NCI-H2081 (cell line): ENCODE measurements around the gene CRIP3.
"Not testable (repeated sequence)": the region's sequence is repeated elsewhere in the genome, so short reads cannot be mapped to it uniquely, and the experiment has no call there.

Source experiments
- DNase-seq, 2 experiments: peaks; one replicate each; lab custom pipeline; 2025; lab: John Stamatoyannopoulos, UW

The CRIP3 gene

DNA sequence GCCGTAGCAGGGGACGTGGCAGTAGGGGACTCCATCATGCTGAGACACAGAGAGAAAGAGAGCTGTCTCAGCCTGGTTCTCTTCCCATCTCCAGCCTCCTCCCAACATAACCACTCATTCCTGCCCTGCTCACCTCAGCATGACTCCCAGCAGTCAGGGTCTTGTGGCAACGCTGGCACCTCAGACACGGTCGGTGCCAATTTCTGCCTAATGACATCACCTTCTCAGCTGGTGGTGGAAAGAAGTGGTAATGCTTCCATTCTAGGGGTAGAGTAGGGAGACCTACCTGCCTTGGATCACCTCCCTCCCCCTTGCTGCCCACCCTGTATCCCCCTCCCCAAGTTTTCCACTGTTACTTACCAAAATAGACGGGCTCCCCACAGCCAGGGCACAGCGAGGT is 2.5 kb downstream of the CRIP3 start:
- DNase-seq: no peak

DNA sequence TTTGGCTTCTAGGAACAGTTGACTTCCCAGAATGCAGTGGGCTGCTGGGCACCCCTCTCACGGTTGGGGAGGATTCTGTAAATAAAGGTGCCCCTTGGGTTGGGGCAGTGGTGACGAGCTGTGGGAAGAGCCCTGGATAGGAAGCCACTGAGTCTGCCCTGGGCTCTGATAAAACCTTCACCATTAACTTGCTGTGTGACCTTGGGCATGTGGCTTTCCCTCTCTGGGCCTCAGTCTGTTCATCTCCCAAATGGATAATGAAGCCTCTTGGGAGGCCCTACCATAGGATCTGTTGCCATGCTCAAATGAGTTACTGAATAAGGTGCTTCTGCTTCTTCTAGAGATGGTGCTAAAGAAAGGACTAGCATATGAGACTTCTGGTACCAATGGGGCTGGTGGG is 3.7 kb downstream of the CRIP3 start:
- no peak for DNase-seq

DNA sequence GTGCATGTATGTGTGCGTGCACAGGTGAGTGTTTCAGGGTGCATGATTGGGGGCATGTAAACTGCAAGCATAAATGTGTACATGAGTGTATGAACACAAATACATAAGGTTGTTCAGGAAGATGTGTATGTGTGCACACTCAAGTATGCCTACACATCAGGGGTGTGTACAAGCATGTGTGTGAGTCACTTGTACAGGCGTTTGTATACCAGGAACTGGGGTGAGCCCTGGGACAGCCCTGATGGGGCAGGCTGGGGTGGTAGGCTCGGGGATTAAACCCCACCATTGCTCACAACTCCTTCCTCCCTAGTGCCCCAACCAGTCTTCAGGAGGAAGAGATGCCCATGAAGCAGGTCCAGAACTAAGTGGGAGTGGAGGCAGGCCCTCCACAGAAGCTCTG is 4.3 kb downstream of the CRIP3 start:
- DNase-seq: no peak

DNA sequence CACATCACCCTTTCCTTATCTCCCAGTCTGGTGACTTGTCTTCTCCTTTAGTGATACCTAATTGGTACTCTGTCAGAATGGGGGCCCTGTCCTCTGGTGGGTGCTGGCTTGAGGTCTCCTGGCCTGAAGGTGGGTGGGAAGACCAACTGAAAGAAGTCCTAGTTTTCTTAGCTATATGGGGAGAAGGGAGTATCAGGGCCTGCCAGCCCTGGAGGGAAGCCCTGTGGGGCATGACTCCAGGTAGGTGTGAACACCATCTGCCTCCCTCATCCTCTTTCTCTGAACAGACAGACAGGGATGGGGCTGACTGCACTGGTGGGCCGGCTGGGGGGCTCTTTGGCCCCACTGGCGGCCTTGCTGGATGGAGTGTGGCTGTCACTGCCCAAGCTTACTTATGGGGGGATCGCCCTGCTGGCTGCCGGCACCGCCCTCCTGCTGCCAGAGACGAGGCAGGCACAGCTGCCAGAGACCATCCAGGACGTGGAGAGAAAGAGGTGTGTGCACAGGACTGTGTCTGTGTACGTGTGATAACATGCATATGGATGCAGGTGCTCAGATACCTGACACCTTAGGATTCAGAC is 4.8 kb downstream of the CRIP3 start:
- DNase-seq: no peak

DNA sequence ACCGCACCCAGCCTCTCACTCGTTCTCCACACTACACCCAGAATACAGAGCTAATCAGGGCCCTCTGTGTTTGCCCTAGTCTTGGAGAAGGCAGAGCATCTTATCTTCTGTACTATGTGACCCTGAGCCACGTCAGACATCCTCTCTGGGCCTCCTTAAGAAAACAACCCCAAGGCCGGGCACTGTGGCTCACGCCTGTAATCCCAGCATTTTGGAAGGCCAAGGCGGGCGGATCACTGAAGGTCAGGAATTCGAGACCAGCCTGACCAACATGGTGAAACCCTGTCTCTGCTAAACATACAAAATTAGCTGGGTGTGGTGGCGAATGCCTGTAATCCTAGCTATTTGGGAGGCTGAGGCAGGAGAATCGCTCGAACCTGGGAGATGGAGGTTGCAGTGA is 5.6 kb downstream of the CRIP3 start:
- DNase-seq: not testable (repeated sequence)

DNA sequence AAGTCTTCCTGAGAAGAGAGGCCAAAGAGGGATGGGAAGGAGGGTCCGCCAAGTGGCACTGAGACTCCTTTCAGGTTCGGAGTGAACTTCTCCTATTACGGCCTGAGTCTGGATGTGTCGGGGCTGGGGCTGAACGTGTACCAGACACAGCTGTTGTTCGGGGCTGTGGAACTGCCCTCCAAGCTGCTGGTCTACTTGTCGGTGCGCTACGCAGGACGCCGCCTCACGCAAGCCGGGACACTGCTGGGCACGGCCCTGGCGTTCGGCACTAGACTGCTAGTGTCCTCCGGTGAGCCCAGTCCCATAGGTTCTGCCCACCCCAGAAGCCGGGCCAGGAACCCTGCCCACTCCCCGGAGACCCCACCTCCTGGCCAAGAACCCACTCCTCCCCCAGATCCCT is 6.5 kb downstream of the CRIP3 start:
- DNase-seq: no peak

DNA sequence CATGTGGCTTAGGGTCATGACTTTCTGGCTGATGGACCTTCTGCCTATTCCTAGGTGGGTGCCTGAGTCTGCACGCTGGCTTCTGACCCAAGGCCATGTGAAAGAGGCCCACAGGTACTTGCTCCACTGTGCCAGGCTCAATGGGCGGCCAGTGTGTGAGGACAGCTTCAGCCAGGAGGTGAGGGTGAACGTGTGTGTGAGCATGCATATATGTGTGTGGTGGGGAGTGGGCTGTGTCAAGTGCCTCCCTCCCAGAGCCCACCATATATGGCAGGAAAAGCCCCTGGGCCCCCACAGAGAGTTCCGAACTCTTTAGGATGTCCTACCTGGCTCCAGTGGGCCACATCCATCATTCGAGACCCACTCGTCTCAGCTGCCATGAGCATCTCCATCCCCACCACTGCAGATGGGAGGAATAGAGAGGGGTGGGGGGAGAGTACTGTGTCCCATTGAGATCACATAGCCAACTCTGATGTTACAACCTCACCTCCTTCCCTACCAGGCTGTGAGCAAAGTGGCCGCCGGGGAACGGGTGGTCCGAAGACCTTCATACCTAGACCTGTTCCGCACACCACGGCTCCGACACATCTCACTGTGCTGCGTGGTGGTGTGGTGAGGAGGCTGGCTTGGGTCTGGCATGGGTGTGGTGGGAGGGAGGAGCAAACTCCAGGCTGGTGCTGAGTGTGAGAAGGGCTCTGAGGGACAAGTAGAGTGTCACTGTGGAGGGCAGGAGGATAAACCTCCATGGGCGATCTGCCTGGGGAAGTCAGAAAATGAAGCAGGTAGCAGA is 7.3 kb downstream of the CRIP3 start:
- no peak for DNase-seq

DNA sequence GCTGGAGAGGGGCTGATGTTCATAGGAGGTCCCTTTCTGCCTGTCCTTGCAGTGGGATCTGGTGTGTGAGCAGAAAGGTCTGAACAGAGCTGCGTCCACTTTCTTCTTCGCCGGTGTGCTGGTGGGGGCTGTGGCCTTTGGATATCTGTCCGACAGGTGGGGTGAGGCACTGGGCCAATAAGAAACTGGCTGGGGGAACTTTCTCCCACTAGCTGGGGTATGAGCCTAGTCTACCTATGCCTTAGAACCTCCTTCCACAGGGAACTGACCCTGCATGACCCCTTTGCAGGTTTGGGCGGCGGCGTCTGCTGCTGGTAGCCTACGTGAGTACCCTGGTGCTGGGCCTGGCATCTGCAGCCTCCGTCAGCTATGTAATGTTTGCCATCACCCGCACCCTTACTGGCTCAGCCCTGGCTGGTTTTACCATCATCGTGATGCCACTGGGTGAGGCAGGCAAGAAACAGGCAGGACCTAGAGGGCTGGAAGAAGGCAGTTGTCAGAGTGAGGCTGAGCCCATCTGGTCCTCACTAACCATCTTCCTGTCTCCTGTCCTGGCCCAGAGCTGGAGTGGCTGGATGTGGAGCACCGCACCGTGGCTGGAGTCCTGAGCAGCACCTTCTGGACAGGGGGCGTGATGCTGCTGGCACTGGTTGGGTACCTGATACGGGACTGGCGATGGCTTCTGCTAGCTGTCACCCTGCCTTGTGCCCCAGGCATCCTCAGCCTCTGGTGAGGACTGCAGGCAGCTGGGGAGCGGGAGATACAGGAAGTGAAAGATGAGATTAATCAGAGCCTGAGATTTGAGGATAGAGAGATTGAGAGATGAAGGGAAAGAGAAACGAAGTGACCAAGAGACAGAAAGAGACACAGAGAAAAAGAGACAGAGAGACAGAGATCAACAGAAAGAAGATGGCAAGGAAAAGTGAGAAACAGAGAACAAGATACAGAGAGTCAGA is 9.0 kb downstream of the CRIP3 start:
- no peak for DNase-seq

DNA sequence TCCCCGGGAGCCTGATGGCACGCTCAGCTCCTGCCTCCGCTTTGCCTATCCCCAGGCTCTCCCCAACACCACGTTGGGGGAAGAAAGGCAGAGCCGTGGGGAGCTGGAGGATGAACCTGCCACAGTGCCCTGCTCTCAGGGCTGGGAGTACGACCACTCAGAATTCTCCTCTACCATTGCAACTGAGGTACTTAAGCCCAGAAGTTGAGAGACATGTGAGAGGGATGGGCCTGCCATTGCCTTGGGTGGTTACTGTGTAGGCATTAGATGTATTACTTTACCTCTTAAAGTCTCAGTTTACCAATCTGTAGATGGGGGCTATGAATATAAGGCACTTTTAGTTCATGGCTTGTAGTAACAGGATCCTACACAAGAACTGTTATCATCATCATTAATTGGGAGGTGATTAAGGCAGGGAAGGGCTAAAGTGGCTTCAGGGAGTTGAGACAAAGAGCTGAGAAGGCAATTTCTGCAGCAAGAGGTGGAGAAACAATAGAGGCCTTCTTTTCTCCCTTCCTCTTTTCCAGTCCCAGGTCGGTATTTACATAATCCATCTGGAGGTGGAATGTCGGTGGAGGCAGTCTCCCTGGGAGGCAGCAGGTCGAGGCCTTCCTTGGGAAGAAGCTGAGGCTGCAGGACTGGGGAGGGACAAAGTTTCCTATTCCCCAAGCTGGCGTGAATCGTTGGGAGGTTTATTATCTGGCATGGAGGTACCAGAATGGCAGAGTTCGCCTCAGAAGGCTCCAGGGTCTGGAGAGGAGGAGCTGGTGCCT is 9.9 kb downstream of the CRIP3 start:
- DNase-seq: no peak

DNA sequence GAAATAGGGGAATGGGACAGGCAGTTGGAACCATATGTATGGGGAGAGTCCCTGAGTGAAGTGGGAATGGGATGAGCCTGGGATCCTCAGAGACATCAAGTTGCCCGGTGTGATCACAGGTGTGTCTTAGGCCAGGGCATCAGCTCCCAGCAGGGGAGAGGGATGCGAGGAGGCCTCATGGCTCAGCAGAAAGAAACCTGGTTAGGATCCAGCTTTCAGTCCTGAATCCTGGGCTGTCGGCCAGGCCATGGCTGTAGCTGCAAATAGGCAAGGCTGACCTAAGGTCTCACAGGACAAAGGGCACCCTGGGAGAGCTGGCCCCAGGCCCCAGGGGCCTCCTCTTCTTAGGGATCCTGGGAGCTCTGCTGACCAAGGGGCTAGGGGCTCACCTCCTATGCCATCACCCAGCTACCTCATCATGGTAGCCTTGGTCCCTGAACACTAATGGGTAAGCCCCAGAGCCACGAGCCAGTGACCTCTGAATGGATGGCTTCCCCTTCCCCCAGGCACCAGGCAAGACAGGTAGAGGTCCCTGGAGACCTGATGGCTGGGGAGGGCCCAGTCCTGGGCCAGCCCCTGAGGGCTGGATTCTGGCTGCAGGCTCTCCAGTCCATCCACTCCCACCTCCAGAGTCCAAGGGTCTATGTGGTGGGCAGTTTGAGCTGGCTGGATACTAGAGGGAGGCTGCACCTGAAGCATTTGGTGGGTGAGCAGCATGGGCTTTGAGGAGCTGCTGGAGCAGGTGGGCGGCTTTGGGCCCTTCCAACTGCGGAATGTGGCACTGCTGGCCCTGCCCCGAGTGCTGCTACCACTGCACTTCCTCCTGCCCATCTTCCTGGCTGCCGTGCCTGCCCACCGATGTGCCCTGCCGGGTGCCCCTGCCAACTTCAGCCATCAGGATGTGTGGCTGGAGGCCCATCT is 10.7 kb downstream of the CRIP3 start, which contains the start of gene SLC22A7:
Gene SLC22A7, plus strand, starts transcription at position 617 of the 921 bp plus-strand sequence. Its CDS starts 99 bp downstream, at position 716.
- no peak for DNase-seq

DNA sequence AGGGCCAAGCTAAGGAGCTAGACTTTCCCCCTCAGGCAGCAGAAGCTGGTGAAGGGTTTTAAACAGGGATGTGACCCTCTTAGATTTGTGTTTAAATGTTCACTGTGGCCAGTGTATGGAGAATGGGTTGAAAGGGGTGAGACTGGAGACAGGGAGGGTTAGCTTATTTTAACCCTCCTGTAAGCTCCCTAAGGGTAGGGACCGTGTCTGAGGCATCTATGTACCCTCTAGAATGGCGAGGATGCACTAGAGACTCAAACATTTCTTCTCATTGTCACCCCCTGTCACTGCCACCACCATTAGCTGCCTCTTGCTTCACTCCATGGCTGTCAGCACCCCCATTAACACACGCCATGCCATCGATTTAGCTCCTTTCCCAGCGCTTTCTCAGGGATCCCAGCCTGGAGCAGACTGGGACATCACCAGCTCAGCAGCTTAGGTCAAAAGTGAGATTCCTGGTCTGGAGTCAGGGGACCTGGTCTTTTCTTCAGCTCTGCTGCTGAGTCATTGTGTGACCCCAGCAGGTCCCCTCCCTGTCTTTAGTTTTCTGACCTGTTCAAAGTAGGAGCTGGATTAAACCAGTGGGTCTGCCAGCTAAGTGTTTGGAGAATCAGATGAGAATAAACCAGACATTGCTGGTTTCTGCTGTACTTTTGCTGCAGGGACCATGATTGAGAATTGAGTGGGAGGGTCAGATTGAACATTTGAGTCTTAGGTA is 11.7 kb downstream of the CRIP3 start:
- DNase-seq: no peak

DNA sequence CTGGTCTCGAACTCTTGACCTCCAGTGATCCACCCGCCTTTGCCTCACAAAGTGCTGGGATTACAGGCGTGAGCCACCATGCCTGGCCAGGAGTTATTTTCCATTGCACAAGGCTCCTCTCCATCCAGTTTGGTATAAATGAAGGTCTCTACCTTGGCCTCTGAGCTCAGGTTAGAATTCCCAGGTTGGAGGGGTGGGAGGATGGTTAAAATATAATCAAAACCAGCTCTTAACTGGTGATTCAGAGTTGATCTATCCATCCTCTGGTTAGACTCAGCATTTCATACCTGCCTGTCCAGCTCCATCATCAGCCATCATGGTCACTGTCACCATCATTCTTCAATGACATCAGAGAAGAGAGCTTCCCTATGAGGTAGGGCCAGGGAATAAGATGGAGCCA is 13.2 kb downstream of the CRIP3 start:
- DNase-seq: no peak

DNA sequence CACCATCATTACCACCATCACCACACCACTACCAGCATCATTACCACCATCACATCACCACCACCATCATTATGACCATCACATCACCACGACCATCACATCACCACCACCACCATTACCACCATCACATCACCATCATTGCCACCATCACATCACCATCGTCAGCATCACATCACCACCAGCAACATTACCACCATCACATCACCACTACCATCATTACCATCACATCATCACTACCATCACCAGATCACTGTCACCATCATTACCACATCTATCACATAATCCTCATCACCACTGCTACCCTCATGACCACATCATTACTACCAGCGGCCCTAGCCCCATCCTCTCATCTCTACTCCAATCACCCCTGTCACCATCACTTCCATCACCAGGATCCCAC is 14.1 kb downstream of the CRIP3 start:
- DNase-seq: no peak

DNA sequence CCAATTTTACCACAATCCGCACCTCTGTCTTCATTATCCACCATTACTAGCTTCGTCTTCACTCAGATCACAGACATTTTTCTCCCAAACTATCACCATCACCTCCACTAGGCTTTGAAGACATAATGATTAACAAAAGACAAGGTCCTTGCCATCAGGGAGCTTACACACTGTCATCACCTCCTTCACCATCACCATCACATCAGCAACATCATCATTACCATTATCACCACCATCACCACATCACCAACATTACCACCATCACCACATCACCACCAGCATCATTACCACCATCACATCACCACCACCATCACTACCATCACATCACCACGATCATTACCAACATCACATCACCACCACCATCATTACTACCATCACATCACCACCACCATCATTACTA is 14.9 kb downstream of the CRIP3 start:
- DNase-seq: no peak

DNA sequence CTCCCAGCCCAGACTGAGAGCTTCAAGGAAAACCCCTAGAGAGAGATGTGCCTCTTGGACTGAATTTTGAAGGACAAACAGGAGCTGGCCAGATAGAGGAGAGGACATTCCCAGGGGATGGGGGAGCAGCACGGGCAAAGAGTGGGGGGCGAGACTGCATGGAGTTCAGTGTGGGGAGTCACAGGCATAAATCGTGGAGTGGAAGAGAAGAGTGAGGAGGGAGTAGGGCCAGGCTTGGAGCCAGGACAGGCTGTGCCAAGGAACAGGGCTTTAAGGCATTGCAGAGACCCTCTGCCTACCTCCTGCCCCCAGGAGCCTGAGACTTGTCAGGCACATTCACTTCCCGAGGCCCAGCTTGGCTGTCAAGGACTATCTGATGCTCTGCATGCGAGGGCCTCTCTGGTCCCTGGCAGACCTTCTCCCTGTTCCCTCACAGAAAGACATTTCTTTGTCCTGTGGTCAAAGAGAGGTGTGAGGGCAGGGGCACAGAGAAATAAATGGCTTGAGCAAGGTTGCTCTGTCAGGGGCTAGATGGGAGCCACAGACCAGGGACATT is 15.8 kb downstream of the CRIP3 start:
- no peak for DNase-seq

DNA sequence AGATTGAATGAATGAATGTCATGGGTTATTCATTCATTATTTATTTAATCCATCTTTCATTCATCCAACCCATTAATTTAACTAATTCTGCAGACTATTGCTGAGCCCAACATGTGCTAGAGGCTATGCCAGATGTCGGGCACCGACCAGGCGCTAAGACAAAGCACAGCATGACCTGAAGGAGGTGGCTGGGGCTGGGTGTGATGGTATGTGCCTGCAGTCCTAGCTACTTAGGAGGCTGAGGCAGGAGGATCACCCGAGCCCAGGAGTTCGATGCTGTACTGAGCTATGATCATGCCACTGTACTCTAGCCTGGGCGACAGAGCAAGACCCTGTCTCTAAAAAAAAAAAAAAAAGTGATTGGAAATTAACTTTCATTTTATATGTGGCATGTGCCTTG is 16.3 kb downstream of the CRIP3 start:
- no peak for DNase-seq

DNA sequence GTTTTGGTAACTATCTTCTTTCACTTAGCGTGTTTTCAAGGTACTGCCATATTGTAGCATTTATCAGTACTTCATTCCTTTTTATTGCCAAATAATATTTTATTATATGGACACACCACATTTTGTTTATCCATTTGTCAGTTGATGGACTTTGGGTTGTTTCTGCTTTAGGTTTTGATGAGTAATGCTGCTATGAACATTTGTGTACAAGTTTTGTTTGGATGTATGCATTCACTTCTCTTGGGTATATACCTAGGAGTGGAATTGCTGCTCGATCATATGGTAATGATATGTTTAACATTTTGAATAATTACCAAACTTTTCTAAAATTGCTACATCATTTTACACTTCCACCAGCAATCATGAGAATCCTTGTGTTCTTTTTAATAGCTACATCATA is 16.9 kb downstream of the CRIP3 start:
- no peak for DNase-seq

DNA sequence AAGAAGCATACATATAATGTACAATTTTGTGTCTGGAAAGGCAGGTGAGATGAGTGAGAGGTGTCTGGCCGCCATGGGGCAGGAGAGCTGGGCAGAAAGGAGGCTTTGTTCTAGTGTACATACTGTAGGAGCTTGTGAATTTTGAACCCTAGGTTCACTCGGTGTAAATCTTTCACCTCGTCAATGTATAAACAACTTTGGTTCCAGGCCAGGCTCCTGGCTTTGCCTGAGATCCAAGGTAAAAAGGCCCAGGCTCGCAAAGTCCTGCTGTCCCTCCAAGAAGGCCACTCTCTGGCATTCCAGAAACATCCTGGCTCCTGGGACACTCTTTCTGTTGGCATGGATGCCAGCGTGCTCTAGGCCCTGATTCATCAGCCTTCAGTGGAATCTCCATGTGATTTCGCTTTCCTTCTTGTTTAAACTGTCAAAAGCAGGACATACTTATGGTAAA is 17.7 kb downstream of the CRIP3 start:
- no peak for DNase-seq

DNA sequence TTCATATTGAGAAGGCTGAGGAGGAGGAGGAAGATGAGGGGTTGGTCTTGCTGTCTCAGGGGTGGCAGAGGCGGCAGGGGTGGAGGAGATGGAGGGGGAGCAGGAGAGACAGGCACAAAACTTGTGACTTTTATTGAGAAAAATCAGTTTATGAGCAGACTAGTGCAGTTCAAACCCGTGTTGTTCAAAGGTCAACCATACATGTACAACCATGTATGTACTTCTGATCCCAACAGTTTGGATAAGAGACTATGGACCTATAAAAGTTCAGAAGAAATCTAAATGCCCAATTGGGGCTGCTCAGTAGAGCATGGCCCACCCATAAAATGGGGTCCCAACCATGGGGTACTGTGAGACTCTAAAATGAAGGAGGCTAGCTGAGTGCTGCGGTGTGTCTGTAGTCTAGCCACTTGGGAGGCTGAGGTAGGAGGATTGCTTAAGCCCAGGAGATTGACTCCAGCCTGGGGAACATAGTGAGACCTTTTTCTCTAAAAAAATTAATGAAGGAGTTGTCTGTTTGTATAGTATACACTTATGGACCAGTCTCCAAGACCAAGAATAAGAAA is 18.2 kb downstream of the CRIP3 start:
- DNase-seq: no peak
